Fibroblast of lung (primary cell): ENCODE results near the gene PCYT1A.

Experiments used
- CTCF ChIP-seq, 2 donors: IDR thresholded peaks in 1 of 2; conservative IDR thresholded peaks in 1 of 2; 1 replicate in 1 of 2; 2 replicates in 1 of 2; pipeline ENCODE4 v1.5.1; 2011 to 2012; ENCODE audit warnings: low read length in 2 of 2, control low read depth in 1 of 2, inconsistent platforms in 1 of 2, low read depth in 1 of 2, mild to moderate bottlenecking in 1 of 2
- EZH2 ChIP-seq: IDR thresholded peaks from 2 replicates; pipeline ENCODE4 v1.5.1; 2012; ENCODE audit warnings: low read length, control low read depth, mild to moderate bottlenecking; ENCODE audit errors: missing control alignments

- TF ChIP-seq CTCF (conservative IDR thresholded peaks at IDR 0.05 in 1 of 2, IDR thresholded peaks at IDR 0.05 in 1 of 2; ENCODE audit: low read depth in 1 of 2, low read length in 2 of 2), result no peak
- TF ChIP-seq EZH2, result no peak
Measured at GRCh38 chr3:196225763-196226364, 61.7 kb downstream of the PCYT1A start.
